ENCODE data around the gene APCDD1L. TPM values are rescaled to one million over a fixed set of nuclear protein-coding genes. Genes with fewer than 3 reads are reported as not detected.

Gene APCDD1L
- total RNA-seq, 1 donor from 2014 or later: 16.4 TPM

- Mint-ChIP-seq H3K36me3 (ENCODE audit: low read depth, unreplicated experiment) (peaks cover 5% of the 10 kb centered on the region), H3K9me3 (ENCODE audit: unreplicated experiment) (no peaks in the 10 kb centered on the region), H3K27me3 (ENCODE audit: low read depth, unreplicated experiment) (no peaks in the 10 kb centered on the region), H3K4me1 (ENCODE audit: low read depth, unreplicated experiment) (peaks cover 3% of the 10 kb centered on the region), H3K4me3 (ENCODE audit: unreplicated experiment) (no peak overlapping the region), H3K27ac (ENCODE audit: unreplicated experiment) (no peak overlapping the region)
- DNase-seq (ENCODE audit: low read depth) (peak; percentile 19), FAIRE-seq (no peak)
- H3K79me2 ChIP-seq (ENCODE audit: insufficient read depth, low read length): peaks cover 13% of the 10 kb centered on the region
- H4K20me1 ChIP-seq (ENCODE audit: insufficient read depth, low read length): peaks cover 23% of the 10 kb centered on the region
- H3K27me3 ChIP-seq (ENCODE audit: insufficient read depth, low read length): no peaks in the 10 kb centered on the region
- H2AFZ ChIP-seq (ENCODE audit: low read depth, low read length): no peak overlapping the region
- H3K9me3 ChIP-seq (ENCODE audit: insufficient read depth, low read depth, low read length): no peaks in the 10 kb centered on the region
- H3K9ac ChIP-seq (ENCODE audit: low read length): no peak overlapping the region
- TF ChIP-seq EZH2 (IDR thresholded peaks at IDR 0.05; ENCODE audit: insufficient read depth, low read length) (no peak), CTCF (IDR thresholded peaks at IDR 0.05; ENCODE audit: insufficient read depth, low read depth, low read length) (peak; percentile 62)
- H3K27ac ChIP-seq (ENCODE audit: low read depth, low read length): no peak overlapping the region
- H3K4me2 ChIP-seq (ENCODE audit: low read length): no peak overlapping the region
- no peaks in the 10 kb centered on the region for H3K4me1 ChIP-seq (ENCODE audit: insufficient read depth, low read length)
- H3K4me3 ChIP-seq (ENCODE audit: insufficient read depth, low read depth, low read length): no peak overlapping the region
- H3K36me3 ChIP-seq (ENCODE audit: insufficient read depth, low read length): peaks cover 9% of the 10 kb centered on the region
These were observed 67.4 kb downstream of the APCDD1L start for GRCh38 chr20:58447511-58448391.

- no peaks in the 10 kb centered on the region for H3K4me1 ChIP-seq (ENCODE audit: insufficient read depth, low read length)
- H3K4me1 Mint-ChIP-seq (ENCODE audit: low read depth, unreplicated experiment): peaks cover 3% of the 10 kb centered on the region
- no peaks in the 10 kb centered on the region for H3K27me3 ChIP-seq (ENCODE audit: insufficient read depth, low read length)
- no peaks in the 10 kb centered on the region for H3K27me3 Mint-ChIP-seq (ENCODE audit: low read depth, unreplicated experiment)
- TF ChIP-seq EZH2 (IDR thresholded peaks at IDR 0.05; ENCODE audit: insufficient read depth, low read length): no peak
- TF ChIP-seq CTCF (IDR thresholded peaks at IDR 0.05; ENCODE audit: insufficient read depth, low read depth, low read length): no peak
- no peak overlapping the region for H2AFZ ChIP-seq (ENCODE audit: low read depth, low read length)
- H3K27ac ChIP-seq (ENCODE audit: low read depth, low read length): no peak overlapping the region
- H4K20me1 ChIP-seq (ENCODE audit: insufficient read depth, low read length): peaks cover 32% of the 10 kb centered on the region
- H3K79me2 ChIP-seq (ENCODE audit: insufficient read depth, low read length): peaks cover 21% of the 10 kb centered on the region
- DNase-seq (ENCODE audit: low read depth) (no peak), FAIRE-seq (no peak)
- H3K9ac ChIP-seq (ENCODE audit: low read length): no peak overlapping the region
- H3K4me3 ChIP-seq (ENCODE audit: insufficient read depth, low read depth, low read length): no peak overlapping the region
- peaks cover 9% of the 10 kb centered on the region for H3K36me3 ChIP-seq (ENCODE audit: insufficient read depth, low read length)
- peaks cover 6% of the 10 kb centered on the region for H3K36me3 Mint-ChIP-seq (ENCODE audit: low read depth, unreplicated experiment)
- H3K4me2 ChIP-seq (ENCODE audit: low read length): no peak overlapping the region
- no peaks in the 10 kb centered on the region for H3K9me3 ChIP-seq (ENCODE audit: insufficient read depth, low read depth, low read length)
- no peak overlapping the region for H3K27ac Mint-ChIP-seq (ENCODE audit: unreplicated experiment)
- H3K4me3 Mint-ChIP-seq (ENCODE audit: unreplicated experiment): no peak overlapping the region
- H3K9me3 Mint-ChIP-seq (ENCODE audit: unreplicated experiment): no peaks in the 10 kb centered on the region
These were observed 68.3 kb downstream of the APCDD1L start for GRCh38 chr20:58446960-58447265.
